Activated B cell treated with CpG ODN at 0.5 μM for 24 hours (primary cell): Measurements from ENCODE around the gene TAP1. TPM values are rescaled to one million over a fixed set of nuclear protein-coding genes. Genes with fewer than 3 reads are reported as not detected.

Source experiments
- ATAC-seq: fragments of 200-7000 bp; cut with Tn5 transposase; one replicate; pipeline ENCODE4 v1.10.0; 2021; ENCODE audit warnings: low read depth, mild to moderate bottlenecking, moderate library complexity
- CTCF ChIA-PET: fragments of 350-600 bp; sonication (Branson Sonifier 250); formaldehyde crosslinking; loops from one replicate; lab custom pipeline; 2021; ENCODE audit warnings: antibody characterized with exemption; lab: Charles Lee
- POLR2A ChIA-PET: fragments of 350-600 bp; sonication (Branson Sonifier 250); formaldehyde crosslinking; loops from one replicate; lab custom pipeline; 2021; ENCODE audit warnings: antibody characterized with exemption; lab: Charles Lee
- DNase-seq: peaks from one replicate; pipeline ENCODE4 v3.0.0; 2022
- H3K27ac Mint-ChIP-seq: one replicate; pipeline ENCODE4 v1.8.0; 2020; ENCODE audit warnings: mixed read lengths
- H3K27me3 Mint-ChIP-seq: one replicate; pipeline ENCODE4 v1.8.0; 2021; ENCODE audit warnings: mixed read lengths
- H3K36me3 Mint-ChIP-seq: one replicate; pipeline ENCODE4 v1.8.0; 2021; ENCODE audit warnings: low read depth, mixed read lengths
- H3K4me1 Mint-ChIP-seq: one replicate; pipeline ENCODE4 v1.8.0; 2021; ENCODE audit warnings: mixed read lengths
- H3K4me3 Mint-ChIP-seq: one replicate; pipeline ENCODE4 v1.8.0; 2020; ENCODE audit warnings: mild to moderate bottlenecking, mixed read lengths
- H3K9me3 Mint-ChIP-seq: one replicate; pipeline ENCODE4 v1.8.0; 2020; ENCODE audit warnings: mixed read lengths
- CTCF ChIP-seq: fragments of 200-600 bp; IDR thresholded peaks from one replicate; pipeline ENCODE4 v1.8.0; 2022; ENCODE audit warnings: antibody characterized with exemption, mild to moderate bottlenecking
- intact Hi-C: fragments of 100-400 bp; cut with micrococcal nuclease; formaldehyde crosslinking; loops from one replicate; pipeline ENCODE4 v1.15.1; 2024
- total RNA-seq: library from RNA; stranded (reverse); gene quantifications from 2 replicates; pipeline ENCODE4 v1.2.3, GENCODE V29; 2022

The TAP1 gene
- total RNA-seq, 1 donor from 2014 or later, result 151 TPM

GRCh38 chr6:32847004-32847403 lies 6.5 kb downstream of the TAP1 start:
- no peak for DNase-seq
- H3K36me3 Mint-ChIP-seq, result peaks cover 97% of the 10 kb centered on the region
- intact Hi-C loops, result no loop called here
- peaks cover 89% of the 10 kb centered on the region for H3K4me1 Mint-ChIP-seq
- no peaks in the 10 kb centered on the region for H3K27me3 Mint-ChIP-seq
- H3K4me3 Mint-ChIP-seq, result peak overlapping the region; percentile 99
- no peaks in the 10 kb centered on the region for H3K9me3 Mint-ChIP-seq
- H3K27ac Mint-ChIP-seq, result peak overlapping the region; percentile 100
- no peak for ATAC-seq
- TF ChIP-seq CTCF, result no peak
- CTCF ChIA-PET, result interaction anchor here (4.2 kb wide), 1 partner anchor 21 kb away, joined by 29 read pairs; no protein-coding TSS in a partner anchor
- POLR2A ChIA-PET, result interaction anchor here (2.1 to 11.9 kb wide), 7 partner anchors 9 to 137 kb away, joined by 9 to 904 read pairs (median 18); partner anchors contain the start of genes BRD2, PSMB9, TAP1 and TAP2

- no peaks in the 10 kb centered on the region for H3K27me3 Mint-ChIP-seq
- TF ChIP-seq CTCF, result no peak
- no peak for ATAC-seq
- POLR2A ChIA-PET, result interaction anchor here (0.5 to 11.9 kb wide), 52 partner anchors 13 to 874 kb away, joined by 3 to 904 read pairs (median 5); partner anchors contain the start of genes B3GALT4, BRD2, DXO and HLA-DMA
- peaks cover 89% of the 10 kb centered on the region for H3K4me1 Mint-ChIP-seq
- peaks cover 97% of the 10 kb centered on the region for H3K36me3 Mint-ChIP-seq
- H3K27ac Mint-ChIP-seq, result peak overlapping the region; percentile 100
- DNase-seq, result peak; percentile 50
- CTCF ChIA-PET, result interaction anchor here (0.9 to 9.7 kb wide), 7 partner anchors 9 to 139 kb away, joined by 3 to 218 read pairs (median 5); partner anchors contain the start of genes HLA-DMA, PSMB9 and TAP1
- intact Hi-C loops, result no loop called here
- peak overlapping the region; percentile 99 for H3K4me3 Mint-ChIP-seq
- no peaks in the 10 kb centered on the region for H3K9me3 Mint-ChIP-seq
Measured at GRCh38 chr6:32845384-32845884, 8.1 kb downstream of the TAP1 start.

- Mint-ChIP-seq H3K9me3 (no peaks in the 10 kb centered on the region), H3K27ac (peak overlapping the region; percentile 100), H3K4me1 (peaks cover 89% of the 10 kb centered on the region), H3K27me3 (no peaks in the 10 kb centered on the region), H3K4me3 (peak overlapping the region; percentile 99), H3K36me3 (peaks cover 97% of the 10 kb centered on the region)
- no peak for TF ChIP-seq CTCF
- ATAC-seq (no peak), DNase-seq (no peak)
- ChIA-PET POLR2A (interaction anchor here (0.5 to 11.9 kb wide), 61 partner anchors 13 to 1049 kb away, joined by 3 to 904 read pairs (median 5); partner anchors contain the start of genes AGPAT1, ATF6B, B3GALT4 and BRD2), CTCF (interaction anchor here (0.9 to 9.7 kb wide), 7 partner anchors 10 to 140 kb away, joined by 3 to 218 read pairs (median 5); partner anchors contain the start of genes HLA-DMA, PSMB9 and TAP1)
- intact Hi-C loops, result loop anchor here (1.0 to 5.0 kb wide), 4 partner anchors 8 to 572 kb away; partner anchors contain the start of genes CUTA, HLA-DMB and TAP1
Measured at GRCh38 chr6:32844839-32845383, 8.6 kb downstream of the TAP1 start.

- POLR2A ChIA-PET, result interaction anchor here (0.6 to 11.9 kb wide), 55 partner anchors 13 to 1048 kb away, joined by 3 to 904 read pairs (median 5); partner anchors contain the start of genes AGPAT1, ATF6B, B3GALT4 and BRD2
- H3K27ac Mint-ChIP-seq, result peak within 1 kb of the TSS; percentile 100
- H3K9me3 Mint-ChIP-seq, result no peaks in the 10 kb centered on the region
- DNase-seq (peak; percentile 96), ATAC-seq (peak; percentile 78)
- CTCF ChIA-PET, result interaction anchor here (0.9 to 9.7 kb wide), 4 partner anchors 10 to 141 kb away, joined by 3 to 218 read pairs (median 18); partner anchors contain the start of genes PSMB9 and TAP1
- peak within 1 kb of the TSS; percentile 99 for H3K4me3 Mint-ChIP-seq
- H3K4me1 Mint-ChIP-seq, result peaks cover 92% of the 10 kb centered on the region
- no peak for TF ChIP-seq CTCF
- H3K36me3 Mint-ChIP-seq, result peaks cover 92% of the 10 kb centered on the region
- H3K27me3 Mint-ChIP-seq, result no peaks in the 10 kb centered on the region
- intact Hi-C loops, result loop anchor here (1.0 to 5.0 kb wide), 4 partner anchors 9 to 573 kb away; partner anchors contain the start of genes CUTA, HLA-DMB and TAP1
Measured at GRCh38 chr6:32843979-32844838, 9.3 kb downstream of the TAP1 start, which contains the start of gene PSMB8. Gene PSMB8 (minus strand): TSS chr6:32844047. CDS start chr6:32843996, 51 bp downstream.
